SK-N-MC (cell line): ENCODE data around the gene ATRN.
"Not testable (repeated sequence)": the region's sequence is repeated elsewhere in the genome, so short reads cannot be mapped to it uniquely, and the experiment has no call there.

Source experiments
- DNase-seq: peaks from one replicate; pipeline ENCODE4 v3.0.0-alpha.2; 2011; ENCODE audit warnings: low read depth, low spot score
- H3K27ac ChIP-seq: fragments of 200-600 bp; sonication (generic); 2 replicates; pipeline ENCODE4 v1.5.1; 2016; ENCODE audit warnings: mixed run types
- H3K36me3 ChIP-seq: fragments of 200-600 bp; sonication (generic); 2 replicates; pipeline ENCODE4 v1.6.1; 2017; ENCODE audit warnings: antibody characterized with exemption, low read length, mixed read lengths; ENCODE audit not compliant: insufficient read depth
- H3K4me3 ChIP-seq: fragments of 200-600 bp; sonication (generic); 2 replicates; pipeline ENCODE4 v1.5.1; 2016
- H3K9ac ChIP-seq: fragments of 200-600 bp; sonication (generic); 2 replicates; pipeline ENCODE4 v1.8.0; 2017; ENCODE audit warnings: mixed run types, mixed read lengths; ENCODE audit not compliant: insufficient read length
- H3K9me3 ChIP-seq: fragments of 200-600 bp; sonication (generic); 2 replicates; pipeline ENCODE4 v1.6.1; 2017; ENCODE audit warnings: low read depth, mild to moderate bottlenecking, antibody characterized with exemption, low read length, moderate library complexity, mixed read lengths
- EZH2 ChIP-seq: fragments of 200-600 bp; sonication (generic); IDR thresholded peaks from one replicate; pipeline ENCODE4 v1.6.1; 2017; ENCODE audit warnings: antibody characterized with exemption
- FOXP2 ChIP-seq: optimal IDR thresholded peaks from 2 replicates; pipeline ENCODE3; 2011; ENCODE audit warnings: mild to moderate bottlenecking, moderate library complexity; ENCODE audit not compliant: insufficient read depth; ENCODE audit errors: extremely low read length, control extremely low read depth
- POLR2AphosphoS5 ChIP-seq: IDR thresholded peaks from 2 replicates; pipeline ENCODE4 v1.6.1; 2012; ENCODE audit warnings: mild to moderate bottlenecking, low read depth, low read length, borderline replicate concordance

ATRN gene

GRCh38 chr20:3461911-3462677, 8.7 kb upstream of the ATRN start:
- H3K9ac ChIP-seq, result no peak overlapping the region
- TF ChIP-seq EZH2, result no peak
- H3K27ac ChIP-seq, result no peak overlapping the region
- peak overlapping the region; percentile 61; the same call in 1 of the 2 replicates for H3K4me3 ChIP-seq
- H3K9me3 ChIP-seq, result no peaks in the 10 kb centered on the region
- no peaks in the 10 kb centered on the region for H3K36me3 ChIP-seq
- no peak for DNase-seq

- TF ChIP-seq FOXP2 (no peak), EZH2 (no peak), POLR2AphosphoS5 (no peak)
- DNase-seq, result no peak
- Histone ChIP-seq H3K9ac (no peak overlapping the region), H3K36me3 (no peaks in the 10 kb centered on the region), H3K27ac (no peak overlapping the region), H3K9me3 (no peaks in the 10 kb centered on the region), H3K4me3 (no peak overlapping the region)
Measured at GRCh38 chr20:3464166-3464565, 6.7 kb upstream of the ATRN start.

GRCh38 chr20:3465301-3465700, 5.5 kb upstream of the ATRN start:
- no peak for DNase-seq
- H3K9me3 ChIP-seq, result no peaks in the 10 kb centered on the region
- H3K4me3 ChIP-seq, result no peak overlapping the region
- TF ChIP-seq FOXP2 (no peak), POLR2AphosphoS5 (no peak)
- H3K36me3 ChIP-seq, result no peaks in the 10 kb centered on the region
- H3K27ac ChIP-seq, result no peak overlapping the region
- no peak overlapping the region for H3K9ac ChIP-seq

GRCh38 chr20:3470208-3470626, 601 bp upstream of the ATRN start:
- Histone ChIP-seq H3K4me3 (peak overlapping the region; percentile 85), H3K27ac (no peak overlapping the region), H3K9me3 (no peaks in the 10 kb centered on the region), H3K36me3 (no peaks in the 10 kb centered on the region), H3K9ac (peak overlapping the region; percentile 78)
- DNase-seq, result no peak
- TF ChIP-seq EZH2 (no peak), POLR2AphosphoS5 (no peak), FOXP2 (no peak)

GRCh38 chr20:3471397-3472021, 691 bp downstream of the ATRN start:
- Histone ChIP-seq H3K36me3 (no peaks in the 10 kb centered on the region), H3K27ac (no peak overlapping the region), H3K4me3 (peak overlapping the region; percentile 85), H3K9ac (peak overlapping the region; percentile 78), H3K9me3 (no peaks in the 10 kb centered on the region)
- TF ChIP-seq FOXP2, result no peak
- TF ChIP-seq POLR2AphosphoS5, result no peak
- no peak for TF ChIP-seq EZH2
- no peak for DNase-seq

- peak overlapping the region; percentile 78 for H3K9ac ChIP-seq
- DNase-seq, result no peak
- H3K4me3 ChIP-seq, result peak overlapping the region; percentile 85
Measured at GRCh38 chr20:3472105-3472504, 1.3 kb downstream of the ATRN start.

GRCh38 chr20:3473324-3473723, 2.5 kb downstream of the ATRN start:
- H3K9ac ChIP-seq, result no peak overlapping the region
- DNase-seq, result no peak
- no peak for TF ChIP-seq EZH2
- no peak for TF ChIP-seq POLR2AphosphoS5
- TF ChIP-seq FOXP2, result no peak
- H3K27ac ChIP-seq, result no peak overlapping the region
- no peaks in the 10 kb centered on the region for H3K9me3 ChIP-seq
- H3K4me3 ChIP-seq, result no peak overlapping the region
- H3K36me3 ChIP-seq, result no peaks in the 10 kb centered on the region

More at GRCh38 chr20:3472105-3472504, 1.3 kb downstream of the ATRN start:
- Histone ChIP-seq H3K36me3 (no peaks in the 10 kb centered on the region), H3K27ac (no peak overlapping the region), H3K9me3 (no peaks in the 10 kb centered on the region)
- TF ChIP-seq FOXP2, result no peak
- no peak for TF ChIP-seq POLR2AphosphoS5
- no peak for TF ChIP-seq EZH2

- Histone ChIP-seq H3K4me3 (no peak overlapping the region), H3K9me3 (no peaks in the 10 kb centered on the region), H3K27ac (no peak overlapping the region), H3K36me3 (no peaks in the 10 kb centered on the region), H3K9ac (no peak overlapping the region)
- DNase-seq, result no peak
- TF ChIP-seq EZH2 (no peak), POLR2AphosphoS5 (no peak), FOXP2 (no peak)
Measured at GRCh38 chr20:3473944-3474343, 3.1 kb downstream of the ATRN start.

GRCh38 chr20:3477003-3477860, 6.4 kb downstream of the ATRN start:
- not testable (repeated sequence) for H3K9me3 ChIP-seq, H3K9ac ChIP-seq, H3K36me3 ChIP-seq, H3K4me3 ChIP-seq, H3K27ac ChIP-seq, DNase-seq
